ENCODE measurements around the gene CHN1.

Gene CHN1

DNA sequence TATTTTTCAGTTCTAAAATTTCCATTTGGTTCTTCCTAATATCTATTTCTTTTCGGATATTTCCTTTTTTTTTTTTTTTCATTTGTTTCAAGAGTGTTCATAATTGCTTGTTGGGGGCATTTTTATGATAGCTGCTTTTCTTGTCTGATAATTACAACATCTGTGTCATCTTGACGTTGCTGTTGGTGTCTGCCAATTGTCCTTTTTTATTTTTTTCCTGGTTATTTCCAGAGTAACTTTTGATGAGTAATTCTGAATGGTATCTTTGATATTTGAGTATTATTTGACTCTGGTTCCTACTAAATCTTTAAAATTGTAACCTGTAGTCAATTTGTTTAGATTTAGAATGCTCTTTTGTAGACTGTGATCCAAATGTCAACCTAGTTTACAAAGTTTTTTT lies 189.7 kb downstream of the CHN1 start:
- DNase-seq = no peak

DNA sequence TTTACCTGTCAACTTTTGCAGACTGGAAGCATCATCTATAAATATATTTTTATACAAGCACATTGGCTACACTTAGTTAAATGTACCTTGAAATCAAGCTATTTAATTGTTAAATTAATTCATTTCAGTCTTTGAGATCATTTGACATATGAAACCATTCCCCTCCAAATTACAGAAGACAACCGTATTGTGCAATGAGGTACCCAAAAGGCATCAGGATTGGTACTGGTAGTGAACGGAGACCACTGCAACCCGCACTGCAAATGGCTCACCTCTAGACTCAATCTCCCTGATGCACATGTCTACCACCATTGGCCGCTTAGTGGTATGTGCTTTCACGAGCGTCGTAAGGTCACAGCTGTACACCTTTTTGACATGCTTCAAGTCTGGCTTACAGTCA lies 193.1 kb downstream of the CHN1 start:
- no peak for DNase-seq

DNA sequence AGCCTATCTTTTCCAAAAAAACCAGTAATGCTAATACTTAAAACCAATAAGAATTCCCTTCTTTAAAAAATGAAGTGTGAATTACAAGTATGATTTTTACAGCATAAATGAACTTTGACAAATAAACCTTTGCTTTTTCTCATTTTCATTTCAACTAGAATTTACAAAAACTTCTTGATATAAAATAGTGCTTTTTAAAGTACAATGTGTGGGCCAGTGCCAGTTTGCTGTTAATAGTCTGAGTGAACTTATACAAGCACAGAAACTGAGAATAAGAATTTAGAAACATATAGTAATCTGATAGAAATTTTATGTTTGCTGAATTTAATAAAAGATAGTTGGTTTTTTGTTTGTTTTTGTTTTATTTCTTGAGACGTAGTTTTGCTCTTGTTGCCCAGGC lies 197.2 kb downstream of the CHN1 start:
- no peak for DNase-seq

- no peak for DNase-seq
These were observed 199.4 kb downstream of the CHN1 start for GRCh38 chr2:174805803-174806202.

GRCh38 chr2:174802459-174802858 lies 202.7 kb downstream of the CHN1 start:
- no peak for DNase-seq

- no peak for DNase-seq
These were observed 204.6 kb downstream of the CHN1 start for GRCh38 chr2:174800436-174801205.

DNA sequence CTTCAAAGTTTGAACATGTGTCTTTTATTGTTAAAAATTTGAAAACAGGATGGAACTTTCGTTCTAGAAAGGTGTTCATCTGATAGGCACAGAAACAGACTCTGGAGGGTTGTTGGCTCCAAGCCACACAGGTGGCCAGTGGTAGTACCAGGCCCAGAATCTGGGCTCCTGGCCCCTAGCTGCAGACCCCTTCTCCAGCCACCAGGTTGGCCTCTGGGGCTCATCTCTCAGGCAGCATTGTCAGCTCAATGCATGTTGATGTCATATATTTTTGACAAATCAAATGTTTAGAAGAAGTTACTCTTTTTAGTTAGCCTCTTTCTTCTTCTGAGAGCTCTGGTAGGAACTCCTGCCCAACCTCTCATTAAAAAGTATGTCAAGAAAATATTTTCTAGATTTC lies 206.4 kb downstream of the CHN1 start:
- DNase-seq = no peak

GRCh38 chr2:174797781-174798276 lies 207.4 kb downstream of the CHN1 start:
- DNase-seq = no peak

- no peak for DNase-seq
These were observed 208.8 kb downstream of the CHN1 start for GRCh38 chr2:174796319-174796771.

- DNase-seq = no peak
These were observed 210.3 kb downstream of the CHN1 start for GRCh38 chr2:174794851-174795374.

GRCh38 chr2:174792309-174793025 lies 212.7 kb downstream of the CHN1 start:
- no peak for DNase-seq

GRCh38 chr2:174791746-174792280 lies 213.4 kb downstream of the CHN1 start:
- no peak for DNase-seq

GRCh38 chr2:174791020-174791419 lies 214.2 kb downstream of the CHN1 start:
- no peak for DNase-seq

DNA sequence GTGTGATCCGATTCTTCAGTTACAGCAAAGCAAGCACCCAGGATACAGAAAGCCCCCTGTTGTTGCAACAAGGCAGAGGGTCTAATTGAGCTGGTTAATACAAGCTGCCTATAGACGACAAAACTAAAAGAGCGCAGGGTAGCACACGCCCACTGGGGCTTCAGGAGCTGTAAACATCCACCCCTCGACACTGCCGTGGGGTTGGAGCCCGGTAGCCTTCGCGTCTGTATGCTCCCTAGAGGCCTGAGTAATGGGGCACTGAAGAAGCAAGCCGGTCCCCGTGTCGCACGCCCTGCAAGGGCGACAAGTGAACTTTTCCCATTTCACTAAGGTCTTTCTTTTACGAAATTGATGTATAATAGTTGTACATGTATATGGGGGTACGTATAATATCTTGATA lies 216.2 kb downstream of the CHN1 start:
- DNase-seq = no peak

DNA sequence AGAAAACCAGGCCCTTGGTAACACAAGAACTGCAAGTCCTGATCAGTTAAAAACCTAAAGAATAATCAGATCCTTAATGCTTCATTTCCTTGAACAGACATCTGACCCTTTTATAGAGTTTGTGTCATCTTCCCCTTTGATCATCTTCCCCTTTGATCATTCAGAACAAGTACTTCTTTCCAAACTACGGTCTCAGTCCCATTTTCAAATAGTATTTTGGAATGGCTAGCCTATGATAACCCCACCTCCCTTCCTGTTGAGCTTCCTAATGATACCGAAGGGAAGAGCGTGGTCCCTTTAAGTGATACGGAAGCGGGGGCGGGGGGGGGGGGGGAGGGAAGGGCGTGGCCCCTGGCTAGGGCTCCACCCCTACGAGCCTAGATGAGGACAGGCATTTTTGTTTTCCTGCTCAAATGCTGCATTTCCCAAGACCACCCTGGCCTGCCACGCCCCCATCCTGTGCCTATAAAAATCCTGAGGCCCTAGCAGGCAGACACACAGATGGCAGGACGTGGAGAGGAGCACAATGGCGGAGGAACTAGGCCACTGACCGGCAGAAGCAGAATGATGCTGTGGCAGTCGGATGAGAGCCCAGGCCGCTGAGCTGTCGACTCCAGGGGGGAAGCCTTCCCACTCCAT lies 216.8 kb downstream of the CHN1 start:
- DNase-seq = no peak

- no peak for DNase-seq
These were observed 217.5 kb downstream of the CHN1 start for GRCh38 chr2:174787487-174788205.

- DNase-seq = no peak
These were observed 219.0 kb downstream of the CHN1 start for GRCh38 chr2:174786066-174786725.

DNA sequence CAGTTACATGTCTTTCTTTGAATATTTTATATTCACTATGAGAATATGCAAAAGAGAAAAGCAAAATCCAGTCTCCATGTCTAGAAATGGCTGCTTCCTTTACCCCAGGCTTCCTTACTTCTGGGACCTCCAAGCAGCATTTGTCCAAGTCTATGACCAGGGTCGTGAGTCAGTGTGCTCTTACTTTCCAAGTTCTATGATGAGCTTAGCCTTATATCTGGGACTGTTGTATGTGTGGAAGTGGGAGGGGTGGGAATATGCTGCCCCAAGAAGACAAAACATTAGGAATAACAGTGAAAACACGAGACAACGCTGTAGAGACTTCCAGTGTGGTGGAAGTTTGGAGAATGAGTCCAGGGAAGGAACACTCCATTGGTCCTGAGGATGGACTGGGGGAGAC lies 219.7 kb downstream of the CHN1 start:
- DNase-seq = no peak

DNA sequence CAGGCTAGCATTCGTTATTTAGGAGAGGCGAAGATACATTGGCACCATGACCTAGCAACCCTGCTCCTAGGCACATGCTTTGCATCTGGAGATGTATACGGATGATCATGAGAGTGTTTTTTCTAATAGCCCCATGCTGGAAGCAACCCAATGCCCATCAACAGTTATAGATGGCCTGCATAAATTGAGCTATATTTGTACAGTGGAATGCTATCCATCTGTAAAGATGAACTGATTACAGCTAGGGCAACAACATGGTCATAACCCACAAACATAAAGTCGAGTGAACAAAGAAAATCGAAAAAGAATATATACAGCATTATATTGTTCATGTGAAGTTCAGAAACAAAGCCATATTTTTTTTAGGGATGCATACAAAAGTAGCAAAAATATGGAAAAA lies 220.3 kb downstream of the CHN1 start:
- DNase-seq = no peak

GRCh38 chr2:174784316-174784715 lies 220.9 kb downstream of the CHN1 start:
- DNase-seq = no peak

DNA sequence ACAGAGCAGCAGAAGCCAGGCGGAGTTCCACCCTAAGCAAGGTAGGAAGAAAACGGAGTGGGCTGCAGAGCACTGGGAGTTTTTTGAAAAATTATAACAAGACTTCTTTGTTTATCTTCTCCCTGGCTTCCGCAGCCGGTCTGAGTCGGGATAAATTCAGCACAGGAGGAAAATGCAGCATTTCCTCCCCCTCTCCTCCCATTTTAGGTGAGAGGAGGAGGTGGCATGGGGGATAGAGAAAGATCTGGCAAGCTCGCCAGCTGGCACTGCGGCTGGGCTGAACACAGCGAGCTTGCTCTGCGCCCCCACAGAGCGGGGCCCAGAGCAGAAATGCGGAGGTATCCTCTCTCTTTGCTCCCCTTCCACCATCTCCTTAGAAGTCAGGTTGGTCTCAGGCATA lies 223.2 kb downstream of the CHN1 start:
- DNase-seq = no peak

- DNase-seq = no peak
These were observed 223.9 kb downstream of the CHN1 start for GRCh38 chr2:174781298-174781697.

All from stimulated activated CD4-positive, alpha-beta T cell treated with anti-CD3 and anti-CD28 coated beads, Interleukin-4, amount 100 ng/mL, for 1 hour (primary cell).